ENCODE data around the gene XIRP1. TPM values are rescaled to one million over a fixed set of nuclear protein-coding genes. Genes with fewer than 3 reads are reported as not detected.
"Not testable (repeated sequence)": the region's sequence is repeated elsewhere in the genome, so short reads cannot be mapped to it uniquely, and the experiment has no call there.

XIRP1 gene, protein sequence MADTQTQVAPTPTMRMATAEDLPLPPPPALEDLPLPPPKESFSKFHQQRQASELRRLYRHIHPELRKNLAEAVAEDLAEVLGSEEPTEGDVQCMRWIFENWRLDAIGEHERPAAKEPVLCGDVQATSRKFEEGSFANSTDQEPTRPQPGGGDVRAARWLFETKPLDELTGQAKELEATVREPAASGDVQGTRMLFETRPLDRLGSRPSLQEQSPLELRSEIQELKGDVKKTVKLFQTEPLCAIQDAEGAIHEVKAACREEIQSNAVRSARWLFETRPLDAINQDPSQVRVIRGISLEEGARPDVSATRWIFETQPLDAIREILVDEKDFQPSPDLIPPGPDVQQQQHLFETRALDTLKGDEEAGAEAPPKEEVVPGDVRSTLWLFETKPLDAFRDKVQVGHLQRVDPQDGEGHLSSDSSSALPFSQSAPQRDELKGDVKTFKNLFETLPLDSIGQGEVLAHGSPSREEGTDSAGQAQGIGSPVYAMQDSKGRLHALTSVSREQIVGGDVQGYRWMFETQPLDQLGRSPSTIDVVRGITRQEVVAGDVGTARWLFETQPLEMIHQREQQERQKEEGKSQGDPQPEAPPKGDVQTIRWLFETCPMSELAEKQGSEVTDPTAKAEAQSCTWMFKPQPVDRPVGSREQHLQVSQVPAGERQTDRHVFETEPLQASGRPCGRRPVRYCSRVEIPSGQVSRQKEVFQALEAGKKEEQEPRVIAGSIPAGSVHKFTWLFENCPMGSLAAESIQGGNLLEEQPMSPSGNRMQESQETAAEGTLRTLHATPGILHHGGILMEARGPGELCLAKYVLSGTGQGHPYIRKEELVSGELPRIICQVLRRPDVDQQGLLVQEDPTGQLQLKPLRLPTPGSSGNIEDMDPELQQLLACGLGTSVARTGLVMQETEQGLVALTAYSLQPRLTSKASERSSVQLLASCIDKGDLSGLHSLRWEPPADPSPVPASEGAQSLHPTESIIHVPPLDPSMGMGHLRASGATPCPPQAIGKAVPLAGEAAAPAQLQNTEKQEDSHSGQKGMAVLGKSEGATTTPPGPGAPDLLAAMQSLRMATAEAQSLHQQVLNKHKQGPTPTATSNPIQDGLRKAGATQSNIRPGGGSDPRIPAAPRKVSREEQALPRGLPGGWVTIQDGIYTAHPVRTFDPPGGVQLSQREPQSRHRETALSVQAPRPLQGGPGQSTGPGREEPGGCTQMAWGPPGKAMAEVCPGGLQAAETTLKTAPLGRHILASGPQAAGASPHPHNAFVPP (N-terminal part only)
- total RNA-seq = under 1 TPM; 0.62 to 0.72 TPM

DNA sequence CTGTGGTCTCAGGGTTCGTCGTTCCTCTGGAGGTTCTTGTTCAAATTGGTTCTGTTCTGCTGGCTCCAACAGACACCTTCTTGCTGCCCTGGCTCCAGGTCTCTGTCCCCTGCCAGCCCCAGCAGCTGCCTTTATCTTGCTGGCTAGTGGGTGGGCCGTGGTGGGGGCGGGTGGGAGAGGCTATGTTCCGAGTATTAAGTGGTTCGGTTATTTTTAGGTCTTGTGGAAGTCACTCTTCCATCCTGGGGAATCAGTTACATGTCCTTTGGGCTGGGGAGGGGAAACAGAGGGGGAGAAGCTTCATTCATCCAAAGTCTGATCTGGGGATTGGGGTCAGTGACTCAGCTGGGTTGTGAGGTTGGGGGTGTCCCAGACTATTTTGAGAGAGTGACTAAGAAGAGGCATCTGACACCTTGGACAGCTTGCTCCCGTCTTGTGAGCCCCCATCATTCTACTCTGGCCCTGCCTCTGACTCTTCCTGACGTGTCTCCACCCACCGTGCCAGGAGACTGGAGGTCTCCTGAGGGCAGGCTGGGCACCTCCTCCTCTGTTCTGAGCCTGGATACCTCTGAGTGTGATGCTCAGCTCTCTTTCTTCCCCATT is at the start of gene XIRP1:
Gene XIRP1, minus strand, starts transcription at position 106 of the 603 bp plus-strand sequence. CDS start 3,150 bp downstream, outside the sequence.
- CTCF ChIA-PET = interaction anchor here (1.5 to 10.5 kb wide), 4 partner anchors 13 to 97 kb away, joined by 4 to 359 read pairs (median 28); no protein-coding TSS in a partner anchor
- peak within 1 kb of the TSS; percentile 37 for H3K4me3 Mint-ChIP-seq
- intact Hi-C loops (cut with micrococcal nuclease) = loop anchor here (1.0 kb wide), 1 partner anchor 12 kb away; no protein-coding TSS in a partner anchor
- no peaks in the 10 kb centered on the region for H3K36me3 Mint-ChIP-seq (ENCODE audit: low read depth)
- H3K9me3 Mint-ChIP-seq = peaks cover 1% of the 10 kb centered on the region
- H3K27me3 Mint-ChIP-seq (ENCODE audit: low read depth) = no peaks in the 10 kb centered on the region
- peak within 1 kb of the TSS; percentile 64 for H3K27ac Mint-ChIP-seq
- peak; percentile 69 for DNase-seq
- peaks cover 46% of the 10 kb centered on the region for H3K4me1 Mint-ChIP-seq (ENCODE audit: low read depth)

DNA sequence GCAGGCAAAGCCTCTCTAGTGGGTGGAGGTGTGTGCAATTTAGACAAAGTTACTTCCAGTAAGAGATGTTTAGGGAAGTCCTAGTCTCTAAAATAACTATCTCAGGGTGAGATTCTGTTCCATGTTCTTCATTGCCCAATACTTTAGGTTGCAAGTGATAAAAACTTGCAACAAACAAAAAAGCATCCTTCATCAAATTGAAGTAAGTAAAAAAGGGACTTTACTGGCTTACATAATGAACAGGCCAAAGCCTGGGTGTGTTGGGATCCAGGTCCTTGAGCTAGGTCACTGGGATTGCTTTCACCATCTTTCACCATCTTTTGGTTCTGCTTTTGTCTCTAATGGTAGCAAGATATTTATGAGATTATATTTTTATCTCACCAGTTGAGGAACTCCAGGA is 49.2 kb upstream of the XIRP1 start:
- Mint-ChIP-seq H3K9me3 (no peaks in the 10 kb centered on the region), H3K4me3 (no peak overlapping the region), H3K36me3 (ENCODE audit: low read depth) (no peaks in the 10 kb centered on the region), H3K27ac (no peak overlapping the region), H3K4me1 (ENCODE audit: low read depth) (no peaks in the 10 kb centered on the region), H3K27me3 (ENCODE audit: low read depth) (peaks cover 3% of the 10 kb centered on the region)
- CTCF ChIA-PET = interaction anchor here (1.4 kb wide), 1 partner anchor 47 kb away, joined by 5 read pairs; no protein-coding TSS in a partner anchor
- intact Hi-C loops (cut with micrococcal nuclease) = no loop called here
- DNase-seq = no peak

DNA sequence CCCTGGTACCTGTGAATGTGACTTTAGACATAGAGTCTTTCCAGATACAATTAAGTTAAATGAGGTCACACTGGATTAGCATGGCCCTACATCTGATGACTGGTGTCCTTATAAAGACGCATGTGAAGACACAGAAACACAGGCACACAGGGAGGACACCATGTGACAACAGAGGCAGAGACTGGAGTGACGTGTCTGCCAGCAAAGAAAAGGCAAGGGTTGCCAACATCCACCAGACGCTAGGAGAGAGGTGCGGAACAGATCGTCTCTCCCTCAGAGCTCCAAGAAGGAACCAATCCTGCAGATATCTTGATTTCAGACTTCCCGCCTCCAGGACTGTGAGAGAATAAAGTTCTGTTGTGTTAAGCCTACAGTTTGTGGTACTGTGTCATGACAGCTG is 44.6 kb upstream of the XIRP1 start:
- CTCF ChIA-PET = interaction anchor here (1.6 kb wide), 1 partner anchor 51 kb away, joined by 8 read pairs; no protein-coding TSS in a partner anchor
- H3K4me1 Mint-ChIP-seq (ENCODE audit: low read depth) = peaks cover 3% of the 10 kb centered on the region

DNA sequence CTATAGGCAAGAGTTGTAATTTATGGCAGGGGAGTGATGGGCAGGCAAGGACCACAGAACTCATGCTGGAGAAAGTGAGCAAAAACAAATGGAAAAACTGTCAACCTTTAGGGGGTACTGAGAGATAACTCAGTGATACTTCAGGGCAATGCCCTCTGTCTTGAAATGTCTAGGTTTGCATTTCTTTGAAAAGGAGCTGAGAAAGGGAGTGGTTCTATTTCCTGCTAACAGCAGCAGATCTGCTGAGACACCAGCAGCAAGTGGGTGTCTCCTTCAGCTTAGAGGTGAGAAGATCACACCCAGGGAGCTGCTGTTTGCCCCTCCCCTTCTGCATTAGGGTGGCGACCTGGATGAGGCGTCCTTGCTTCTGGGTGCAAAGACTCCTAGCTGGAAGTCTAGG is 42.3 kb upstream of the XIRP1 start:
- Mint-ChIP-seq H3K4me3 (no peak overlapping the region), H3K4me1 (ENCODE audit: low read depth) (peaks cover 3% of the 10 kb centered on the region), H3K9me3 (no peaks in the 10 kb centered on the region)

More for the DNA sequence above, 44.6 kb upstream of the XIRP1 start:
- no peak for DNase-seq
- H3K9me3 Mint-ChIP-seq = no peaks in the 10 kb centered on the region
- intact Hi-C loops (cut with micrococcal nuclease) = no loop called here
- H3K27ac Mint-ChIP-seq = no peak overlapping the region
- H3K36me3 Mint-ChIP-seq (ENCODE audit: low read depth) = no peaks in the 10 kb centered on the region
- peaks cover 8% of the 10 kb centered on the region for H3K27me3 Mint-ChIP-seq (ENCODE audit: low read depth)
- H3K4me3 Mint-ChIP-seq = no peak overlapping the region

DNA sequence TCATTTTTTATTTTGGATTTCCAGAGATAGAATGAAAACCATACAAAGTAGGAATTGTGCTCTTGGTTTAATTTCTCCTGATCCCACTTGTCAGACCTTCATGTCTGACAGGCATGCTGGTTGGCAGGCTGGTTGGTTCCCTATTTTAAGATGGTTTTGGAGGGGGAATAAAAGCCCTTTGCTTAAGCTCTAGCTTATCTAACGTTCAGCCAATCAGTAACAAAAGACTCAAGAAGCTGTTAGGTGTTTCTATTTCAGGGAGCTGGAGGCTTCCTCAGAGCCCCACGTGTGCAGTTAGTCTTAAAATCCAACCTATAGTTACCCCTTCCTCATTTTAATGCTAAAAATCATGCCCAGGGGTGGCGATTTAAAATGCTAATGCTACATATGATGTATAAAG is 40.5 kb upstream of the XIRP1 start:
- intact Hi-C loops (cut with micrococcal nuclease) = loop anchor here (2.0 kb wide), 1 partner anchor 16 kb away; no protein-coding TSS in a partner anchor
- Mint-ChIP-seq H3K36me3 (ENCODE audit: low read depth) (no peaks in the 10 kb centered on the region), H3K4me1 (ENCODE audit: low read depth) (peaks cover 3% of the 10 kb centered on the region), H3K27me3 (ENCODE audit: low read depth) (peaks cover 8% of the 10 kb centered on the region), H3K9me3 (no peaks in the 10 kb centered on the region), H3K27ac (no peak overlapping the region), H3K4me3 (no peak overlapping the region)
- CTCF ChIA-PET = interaction anchor here (0.9 to 2.6 kb wide), 4 partner anchors 12 to 59 kb away, joined by 3 to 8 read pairs (median 6); no protein-coding TSS in a partner anchor
- DNase-seq = no peak

More for the DNA sequence above, 42.3 kb upstream of the XIRP1 start:
- Mint-ChIP-seq H3K36me3 (ENCODE audit: low read depth) (no peaks in the 10 kb centered on the region), H3K27ac (peak overlapping the region; percentile 32), H3K27me3 (ENCODE audit: low read depth) (peaks cover 8% of the 10 kb centered on the region)
- DNase-seq = no peak
- CTCF ChIA-PET = interaction anchor here (2.3 to 2.6 kb wide), 2 partner anchors 10 to 57 kb away, joined by 8 read pairs; no protein-coding TSS in a partner anchor
- intact Hi-C loops (cut with micrococcal nuclease) = no loop called here

DNA sequence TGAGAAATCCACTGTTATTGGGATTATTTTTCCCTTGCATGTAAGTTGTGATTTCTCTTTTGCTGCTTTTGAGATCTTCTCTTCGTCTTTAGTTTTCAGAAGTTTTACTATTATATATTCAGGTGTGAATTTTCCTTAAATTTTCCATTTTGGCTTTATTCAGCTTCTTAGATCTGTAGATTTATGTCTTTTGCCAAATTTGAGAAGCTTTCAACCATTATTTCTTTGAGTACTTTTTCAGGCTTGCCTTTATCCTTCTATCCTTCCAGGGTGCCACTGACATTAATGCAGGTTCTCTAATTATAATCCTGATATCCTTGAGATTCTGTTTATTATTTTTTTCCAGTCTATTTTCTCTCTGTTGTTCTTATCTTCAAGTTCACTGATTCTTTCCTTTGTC is 38.1 kb upstream of the XIRP1 start:
- no peak for DNase-seq
- intact Hi-C loops (cut with micrococcal nuclease) = no loop called here
- CTCF ChIA-PET = no interaction called here
- Mint-ChIP-seq H3K4me3 (no peak overlapping the region), H3K4me1 (ENCODE audit: low read depth) (peaks cover 3% of the 10 kb centered on the region), H3K27ac (no peak overlapping the region), H3K27me3 (ENCODE audit: low read depth) (peaks cover 5% of the 10 kb centered on the region), H3K9me3 (no peaks in the 10 kb centered on the region), H3K36me3 (ENCODE audit: low read depth) (no peaks in the 10 kb centered on the region)

DNA sequence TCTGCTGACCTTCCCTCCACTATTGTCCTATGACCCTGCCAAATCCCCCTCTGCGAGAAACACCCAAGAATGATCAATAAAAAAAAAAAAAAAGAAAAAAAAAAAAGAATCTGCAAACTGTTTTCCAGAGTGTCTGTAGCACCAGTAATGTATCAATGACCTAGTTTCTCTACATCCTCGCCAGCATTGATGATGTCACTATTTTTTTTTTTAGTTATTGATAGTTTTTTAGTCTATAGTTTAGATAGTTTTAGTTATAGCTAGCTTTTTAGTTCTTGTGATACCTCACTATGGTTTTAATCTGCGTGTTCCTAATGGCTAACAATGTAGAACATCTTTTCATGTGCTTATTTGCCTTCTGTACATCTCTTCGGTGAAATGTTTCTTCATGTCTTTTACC is 36.1 kb upstream of the XIRP1 start:
- no peak overlapping the region for H3K27ac Mint-ChIP-seq
- H3K4me1 Mint-ChIP-seq (ENCODE audit: low read depth) = no peaks in the 10 kb centered on the region
- H3K27me3 Mint-ChIP-seq (ENCODE audit: low read depth) = no peaks in the 10 kb centered on the region
- DNase-seq = no peak
- no peak overlapping the region for H3K4me3 Mint-ChIP-seq
- intact Hi-C loops (cut with micrococcal nuclease) = no loop called here
- H3K36me3 Mint-ChIP-seq (ENCODE audit: low read depth) = no peaks in the 10 kb centered on the region
- no peaks in the 10 kb centered on the region for H3K9me3 Mint-ChIP-seq
- CTCF ChIA-PET = interaction anchor here (0.6 kb wide), 1 partner anchor 8 kb away, joined by 3 read pairs; no protein-coding TSS in a partner anchor

DNA sequence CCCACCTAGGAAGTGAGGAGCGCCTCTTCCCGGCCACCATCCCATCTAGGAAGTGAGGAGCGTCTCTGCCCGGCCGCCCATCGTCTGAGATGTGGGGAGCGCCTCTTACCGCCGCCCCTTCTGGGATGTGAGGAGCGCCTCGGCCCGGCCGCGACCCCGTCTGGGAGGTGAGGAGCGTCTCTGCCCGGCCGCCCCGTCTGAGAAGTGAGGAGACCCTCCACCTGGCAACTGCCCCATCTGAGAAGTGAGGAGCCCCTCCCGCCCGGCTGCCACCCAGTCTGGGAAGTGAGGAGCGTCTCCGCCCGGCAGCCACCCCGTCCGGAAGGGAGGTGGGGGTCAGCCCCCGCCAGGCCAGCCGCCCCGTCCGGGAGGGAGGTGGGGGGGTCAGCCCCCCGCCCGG is 35.2 kb upstream of the XIRP1 start:
- intact Hi-C loops (cut with micrococcal nuclease) = not testable (repeated sequence)

DNA sequence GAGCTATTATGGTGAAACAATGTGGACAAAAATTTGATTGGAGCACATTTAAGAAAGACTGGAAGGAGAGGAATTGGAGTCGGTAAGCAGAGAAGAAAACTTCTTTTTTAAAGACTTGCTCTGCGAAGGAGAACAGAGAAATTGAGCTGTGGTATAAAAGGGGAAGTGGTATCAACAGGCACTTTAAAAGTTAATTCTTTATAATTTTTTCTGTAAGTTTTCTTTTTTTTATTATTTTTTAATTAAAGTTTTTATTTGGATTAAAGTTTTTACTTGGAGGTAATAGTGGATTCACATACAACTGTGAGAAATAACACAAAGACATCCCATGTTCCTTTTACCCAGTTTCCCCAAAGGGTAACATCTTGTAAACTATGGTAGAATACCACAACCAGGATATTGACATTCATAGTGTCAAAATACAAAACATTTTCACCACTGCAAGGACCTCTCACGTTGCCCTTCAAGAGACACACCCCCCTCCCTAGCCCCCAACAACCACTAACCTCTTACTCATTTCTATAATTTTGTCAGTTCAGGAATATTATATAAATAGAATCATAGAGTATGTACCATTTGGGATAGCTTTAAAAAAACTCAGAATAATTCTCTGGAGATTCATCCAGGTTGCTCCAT is 33.8 kb upstream of the XIRP1 start:
- intact Hi-C loops (cut with micrococcal nuclease) = no loop called here
- no peak overlapping the region for H3K4me3 Mint-ChIP-seq
- no peaks in the 10 kb centered on the region for H3K27me3 Mint-ChIP-seq (ENCODE audit: low read depth)
- H3K27ac Mint-ChIP-seq = no peak overlapping the region
- CTCF ChIA-PET = interaction anchor here (0.5 kb wide), 1 partner anchor 18 kb away, joined by 3 read pairs; no protein-coding TSS in a partner anchor
- no peaks in the 10 kb centered on the region for H3K9me3 Mint-ChIP-seq
- no peaks in the 10 kb centered on the region for H3K4me1 Mint-ChIP-seq (ENCODE audit: low read depth)
- no peaks in the 10 kb centered on the region for H3K36me3 Mint-ChIP-seq (ENCODE audit: low read depth)
- DNase-seq = no peak

More for the DNA sequence above, 35.2 kb upstream of the XIRP1 start:
- CTCF ChIA-PET; H3K4me3 Mint-ChIP-seq; H3K9me3 Mint-ChIP-seq; H3K27ac Mint-ChIP-seq; H3K4me1 Mint-ChIP-seq (ENCODE audit: low read depth); H3K27me3 Mint-ChIP-seq (ENCODE audit: low read depth); DNase-seq; H3K36me3 Mint-ChIP-seq (ENCODE audit: low read depth): not testable (repeated sequence)

DNA sequence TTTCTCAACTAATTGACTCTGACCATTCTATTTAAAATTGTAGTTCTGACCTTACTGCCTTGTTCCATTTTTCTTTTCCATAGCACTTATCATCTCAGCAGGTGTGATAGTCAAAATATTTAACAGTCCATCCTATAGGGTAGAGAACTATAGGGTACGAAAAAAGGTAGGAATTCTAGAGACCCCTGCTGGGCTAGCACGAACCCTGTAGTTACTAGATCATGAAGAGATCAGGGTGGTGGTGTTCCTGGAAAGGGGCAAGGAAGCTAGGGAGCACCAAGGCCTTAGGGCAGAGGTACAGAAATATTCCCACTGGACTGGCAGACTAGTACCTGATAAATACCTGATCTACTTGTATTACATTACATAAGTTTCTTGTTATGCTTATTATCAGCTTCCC is 31.9 kb upstream of the XIRP1 start:
- H3K36me3 Mint-ChIP-seq (ENCODE audit: low read depth) = no peaks in the 10 kb centered on the region
- CTCF ChIA-PET = no interaction called here

DNA sequence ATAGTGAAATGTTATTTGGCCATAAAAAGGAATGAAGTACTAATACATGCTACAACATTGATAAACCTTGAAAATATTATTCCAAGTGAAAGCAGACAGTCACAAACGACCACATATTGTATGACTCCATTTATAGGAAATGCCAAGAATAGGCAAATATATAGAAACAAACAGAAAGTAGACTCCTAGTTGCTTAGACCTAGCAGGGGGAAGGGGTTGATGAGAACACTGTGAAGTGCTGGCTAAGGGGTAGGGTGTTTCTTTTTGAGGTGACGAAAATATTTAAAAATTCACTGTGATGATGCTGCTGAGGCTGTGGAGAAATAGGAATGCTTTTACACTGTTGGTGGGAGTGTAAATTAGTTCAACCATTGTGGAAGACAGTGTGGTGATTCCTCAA is 30.5 kb upstream of the XIRP1 start:
- intact Hi-C loops (cut with micrococcal nuclease) = no loop called here
- H3K27me3 Mint-ChIP-seq (ENCODE audit: low read depth) = peaks cover 4% of the 10 kb centered on the region
- H3K27ac Mint-ChIP-seq = no peak overlapping the region
- no peaks in the 10 kb centered on the region for H3K9me3 Mint-ChIP-seq
- no peaks in the 10 kb centered on the region for H3K36me3 Mint-ChIP-seq (ENCODE audit: low read depth)
- no peak overlapping the region for H3K4me3 Mint-ChIP-seq
- DNase-seq = no peak
- no peaks in the 10 kb centered on the region for H3K4me1 Mint-ChIP-seq (ENCODE audit: low read depth)
- CTCF ChIA-PET = no interaction called here

More for the DNA sequence above, 31.9 kb upstream of the XIRP1 start:
- no peaks in the 10 kb centered on the region for H3K4me1 Mint-ChIP-seq (ENCODE audit: low read depth)
- DNase-seq = no peak
- intact Hi-C loops (cut with micrococcal nuclease) = no loop called here
- H3K27ac Mint-ChIP-seq = no peak overlapping the region
- no peak overlapping the region for H3K4me3 Mint-ChIP-seq
- H3K27me3 Mint-ChIP-seq (ENCODE audit: low read depth) = peaks cover 4% of the 10 kb centered on the region
- no peaks in the 10 kb centered on the region for H3K9me3 Mint-ChIP-seq
